Smooth muscle cell (in vitro differentiated cells): ENCODE results near the gene HDAC11. TPM values are rescaled to one million over a fixed set of nuclear protein-coding genes. Genes with fewer than 3 reads are reported as not detected.

Experiments used
- DNase-seq: peaks from one replicate; lab custom pipeline; 2025; ENCODE audit not compliant: unreplicated experiment; lab: John Stamatoyannopoulos, UW
- H2AFZ ChIP-seq: fragments of 200-600 bp; sonication (generic); 2 replicates; pipeline ENCODE4 v1.6.0; 2016; ENCODE audit warnings: antibody characterized with exemption, low read depth, mild to moderate bottlenecking
- H3F3A ChIP-seq: fragments of 200-600 bp; sonication (generic); 2 replicates; pipeline ENCODE4 v1.6.0; 2017; ENCODE audit warnings: antibody characterized with exemption, low read depth
- H3K27ac ChIP-seq: fragments of 200-600 bp; sonication (generic); 2 replicates; pipeline ENCODE4 v1.5.1; 2016; ENCODE audit warnings: low read depth, mild to moderate bottlenecking
- H3K27me3 ChIP-seq: fragments of 200-600 bp; sonication (generic); 2 replicates; pipeline ENCODE4 v1.6.1; 2016; ENCODE audit warnings: low read depth, mild to moderate bottlenecking
- H3K36me3 ChIP-seq: fragments of 200-600 bp; sonication (generic); 2 replicates; pipeline ENCODE4 v1.5.1; 2016; ENCODE audit warnings: low read depth
- H3K4me1 ChIP-seq: fragments of 200-600 bp; sonication (generic); 2 replicates; pipeline ENCODE4 v1.5.1; 2016; ENCODE audit warnings: low read depth
- H3K4me2 ChIP-seq: fragments of 200-600 bp; sonication (generic); 2 replicates; pipeline ENCODE4 v1.6.0; 2016; ENCODE audit warnings: mild to moderate bottlenecking
- H3K4me3 ChIP-seq: fragments of 200-600 bp; sonication (generic); 2 replicates; pipeline ENCODE4 v1.5.1; 2016; ENCODE audit warnings: mild to moderate bottlenecking
- H3K79me2 ChIP-seq: fragments of 200-600 bp; sonication (generic); 2 replicates; pipeline ENCODE4 v1.6.0; 2016; ENCODE audit warnings: low read depth, mild to moderate bottlenecking
- H3K9ac ChIP-seq: fragments of 200-600 bp; sonication (generic); 2 replicates; pipeline ENCODE4 v1.6.0; 2016; ENCODE audit warnings: low read depth
- H3K9me3 ChIP-seq: fragments of 200-600 bp; sonication (generic); replicated peaks from 2 replicates; pipeline ENCODE4 v1.5.1; 2016; ENCODE audit warnings: low read depth
- H4K20me1 ChIP-seq: fragments of 200-600 bp; sonication (generic); 2 replicates; pipeline ENCODE4 v1.6.0; 2016; ENCODE audit warnings: low read depth
- WGBS: methylation state at CpG from one replicate; pipeline ENCODE4 v1.1.7; 2016; ENCODE audit warnings: low lambda C conversion rate; 5-methylcytosine and 5-hydroxymethylcytosine counted together
- polyA plus RNA-seq: library from polyadenylated mRNA; unstranded; fragments of >200 nt; fragmentation: Nextera tagmentation; extraction: Ambion mirVana; gene quantifications from 2 replicates; pipeline ENCODE4 v1.2.1, GENCODE V29; 2016
- total RNA-seq: library from RNA; depleted of rRNA; stranded (reverse); fragments of >200 nt; gene quantifications from 2 replicates; pipeline ENCODE4 v1.2.3, GENCODE V29; 2014
- TF ChIP-seq, protein P1 (sequence below): fragments of 200-600 bp; sonication (generic); IDR thresholded peaks from 2 replicates; pipeline ENCODE4 v1.5.1; 2017; ENCODE audit warnings: borderline replicate concordance, mild to moderate bottlenecking, antibody characterized with exemption; ENCODE audit not compliant: insufficient read depth, poor library complexity, severe bottlenecking

HDAC11 gene
- total and polyA plus RNA-seq, 2 experiments from 2014 or later: 9.6 to 14.8 TPM

DNA sequence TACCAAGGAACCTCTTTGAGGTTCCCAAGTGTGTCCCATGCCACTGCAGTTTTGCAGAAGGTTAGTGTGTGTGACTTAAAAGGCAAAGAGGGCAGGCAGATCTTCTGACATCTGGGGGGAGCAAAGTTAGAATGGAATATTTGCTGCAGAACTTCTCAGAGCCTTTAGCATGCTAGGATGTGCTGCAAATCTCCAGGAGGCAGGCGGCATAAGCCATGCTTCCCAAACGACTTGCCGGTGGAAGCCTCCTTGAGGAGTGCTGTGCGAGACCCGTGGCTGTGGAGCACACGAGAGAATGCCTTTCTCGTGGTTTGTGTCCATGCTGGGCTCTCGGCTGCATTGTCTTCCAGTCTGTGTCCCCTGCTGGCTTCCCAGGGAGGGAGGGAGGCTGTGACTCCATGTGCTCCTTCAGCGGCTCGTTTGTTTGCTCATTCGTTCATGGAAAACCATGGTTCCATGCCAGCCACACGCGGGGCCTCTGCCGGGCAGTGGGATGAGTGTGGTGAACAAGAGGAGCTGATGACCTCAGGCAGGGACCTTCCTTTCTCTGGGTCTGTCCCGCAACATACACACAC, 13.8 kb downstream of the HDAC11 start:
- Histone ChIP-seq H3K79me2 (no peaks in the 10 kb centered on the region), H3K4me3 (no peak overlapping the region), H3K36me3 (no peaks in the 10 kb centered on the region), H3K9ac (no peak overlapping the region), H3F3A (no peaks in the 10 kb centered on the region), H2AFZ (no peak overlapping the region), H3K4me1 (no peaks in the 10 kb centered on the region), H3K4me2 (no peak overlapping the region), H3K27me3 (no peaks in the 10 kb centered on the region), H3K9me3 (no peaks in the 10 kb centered on the region), H3K27ac (no peak overlapping the region), H4K20me1 (peaks cover 4% of the 10 kb centered on the region)
- DNase-seq: no peak
- 83% methylated on average over 15 of the region's 15 CpGs for WGBS
- TF ChIP-seq, protein P1, sequence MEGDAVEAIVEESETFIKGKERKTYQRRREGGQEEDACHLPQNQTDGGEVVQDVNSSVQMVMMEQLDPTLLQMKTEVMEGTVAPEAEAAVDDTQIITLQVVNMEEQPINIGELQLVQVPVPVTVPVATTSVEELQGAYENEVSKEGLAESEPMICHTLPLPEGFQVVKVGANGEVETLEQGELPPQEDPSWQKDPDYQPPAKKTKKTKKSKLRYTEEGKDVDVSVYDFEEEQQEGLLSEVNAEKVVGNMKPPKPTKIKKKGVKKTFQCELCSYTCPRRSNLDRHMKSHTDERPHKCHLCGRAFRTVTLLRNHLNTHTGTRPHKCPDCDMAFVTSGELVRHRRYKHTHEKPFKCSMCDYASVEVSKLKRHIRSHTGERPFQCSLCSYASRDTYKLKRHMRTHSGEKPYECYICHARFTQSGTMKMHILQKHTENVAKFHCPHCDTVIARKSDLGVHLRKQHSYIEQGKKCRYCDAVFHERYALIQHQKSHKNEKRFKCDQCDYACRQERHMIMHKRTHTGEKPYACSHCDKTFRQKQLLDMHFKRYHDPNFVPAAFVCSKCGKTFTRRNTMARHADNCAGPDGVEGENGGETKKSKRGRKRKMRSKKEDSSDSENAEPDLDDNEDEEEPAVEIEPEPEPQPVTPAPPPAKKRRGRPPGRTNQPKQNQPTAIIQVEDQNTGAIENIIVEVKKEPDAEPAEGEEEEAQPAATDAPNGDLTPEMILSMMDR: no peak

DNA sequence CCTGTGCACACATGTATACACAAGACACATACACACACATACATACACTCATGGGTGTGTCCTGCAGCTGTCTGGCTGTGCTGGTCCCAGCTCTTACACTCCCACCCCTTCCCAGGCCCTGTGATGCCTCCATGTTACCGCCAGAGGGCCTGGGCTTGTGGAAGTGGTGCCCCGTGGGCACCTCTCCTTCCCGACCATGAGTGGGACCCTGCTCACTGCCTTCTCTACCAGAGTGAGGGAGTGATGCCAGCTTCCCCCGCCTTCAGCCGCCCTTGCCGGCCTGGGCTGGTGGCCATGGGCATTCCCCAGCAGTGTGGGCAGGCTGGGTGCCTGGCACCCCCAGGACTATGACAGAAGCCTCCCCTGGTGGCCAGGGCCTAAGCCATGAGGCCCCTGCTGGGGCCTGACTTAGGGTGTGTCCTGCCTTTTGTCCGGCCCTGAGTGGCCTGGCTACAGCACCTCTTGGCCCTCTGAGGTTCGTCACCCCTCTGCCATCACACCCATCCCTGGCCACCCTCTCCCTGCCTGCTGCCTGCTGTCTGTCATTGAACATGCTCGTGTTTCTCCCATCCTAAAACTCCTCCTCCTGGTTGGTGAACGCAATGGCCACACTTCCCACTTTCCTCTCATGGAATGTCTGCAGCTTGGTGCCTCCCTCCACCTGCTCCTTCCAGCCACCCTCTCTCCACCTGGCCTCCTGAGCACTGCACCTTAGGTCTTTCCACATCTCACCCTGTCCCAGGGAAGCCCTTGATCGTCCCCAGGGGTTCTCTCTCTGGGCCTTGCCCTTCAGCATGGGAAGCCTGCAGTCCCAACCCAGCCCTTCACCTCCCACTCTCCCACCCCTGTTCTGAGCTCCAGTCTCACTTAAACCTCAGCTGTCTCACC, 14.6 kb downstream of the HDAC11 start:
- Histone ChIP-seq H3K79me2 (no peaks in the 10 kb centered on the region), H3K4me2 (no peak overlapping the region), H3F3A (no peaks in the 10 kb centered on the region), H3K36me3 (no peaks in the 10 kb centered on the region), H4K20me1 (no peaks in the 10 kb centered on the region), H3K27me3 (no peaks in the 10 kb centered on the region), H3K27ac (no peak overlapping the region), H3K4me3 (no peak overlapping the region), H2AFZ (no peak overlapping the region), H3K9ac (no peak overlapping the region), H3K4me1 (no peaks in the 10 kb centered on the region), H3K9me3 (no peaks in the 10 kb centered on the region)
- WGBS: 59% methylated on average over 11 of the region's 11 CpGs
- TF ChIP-seq, protein P1: peak; percentile 64
- no peak for DNase-seq

DNA sequence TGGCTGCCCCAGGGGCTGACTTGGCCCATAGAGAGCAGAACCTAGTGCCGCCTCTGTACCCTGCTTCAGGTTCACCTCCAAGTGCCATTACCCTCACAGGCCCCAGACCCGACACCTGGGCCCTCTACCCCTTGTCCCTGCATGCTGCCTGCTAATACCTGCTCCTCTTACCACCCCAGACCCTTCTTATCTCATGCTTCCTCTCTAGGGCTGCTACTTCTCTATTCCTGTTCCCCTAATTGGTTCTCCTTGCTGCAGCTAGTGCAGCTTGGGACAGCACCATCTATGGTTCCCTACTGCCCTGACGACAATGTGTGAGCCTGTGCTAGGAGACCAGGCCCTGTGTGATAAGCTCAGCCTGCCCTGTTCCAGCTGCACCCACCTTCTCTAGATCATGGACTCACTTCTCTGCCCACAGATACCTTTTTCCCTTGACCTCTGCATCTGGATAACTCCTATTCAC, 15.3 kb downstream of the HDAC11 start:
- Histone ChIP-seq H3K36me3 (no peaks in the 10 kb centered on the region), H3K9ac (no peak overlapping the region), H3K27me3 (no peaks in the 10 kb centered on the region), H4K20me1 (no peaks in the 10 kb centered on the region), H3K4me1 (no peaks in the 10 kb centered on the region), H3K79me2 (no peaks in the 10 kb centered on the region), H3F3A (no peaks in the 10 kb centered on the region), H3K4me2 (no peak overlapping the region), H3K4me3 (no peak overlapping the region), H2AFZ (no peak overlapping the region), H3K27ac (no peak overlapping the region), H3K9me3 (no peaks in the 10 kb centered on the region)
- TF ChIP-seq, protein P1: no peak
- 96% methylated on average over 3 of the region's 3 CpGs for WGBS
- no peak for DNase-seq
